H1 (cell line): Measurements from ENCODE around the gene PCNX1. TPM values are rescaled to one million over a fixed set of nuclear protein-coding genes. Genes with fewer than 3 reads are reported as not detected.

Experiments
- CBX5 ChIP-seq: fragments of 300-800, 300-1000 bp; sonication (generic); IDR thresholded peaks from 2 replicates; pipeline ENCODE4 v1.7.1; 2016; ENCODE audit warnings: antibody characterized with exemption, low read length, low read depth
- CEBPB ChIP-seq: IDR thresholded peaks from 2 replicates; pipeline ENCODE4 v1.6.1; 2012; ENCODE audit warnings: low read depth, low read length
- CHD1 ChIP-seq: IDR thresholded peaks from 2 replicates; pipeline ENCODE4 v1.6.1; 2012; ENCODE audit warnings: low read depth, low read length, improper control_type of control experiment
- GABPA ChIP-seq: IDR thresholded peaks from 2 replicates; pipeline ENCODE4 v1.6.1; 2011; ENCODE audit warnings: mild to moderate bottlenecking, low read length, moderate library complexity, borderline replicate concordance; ENCODE audit not compliant: insufficient read depth
- HDAC2 ChIP-seq, 2 experiments: fragments of 300-600 bp in 1 of 2; sonication (generic) in 1 of 2; IDR thresholded peaks; 2 replicates each; pipeline ENCODE4 v1.6.1; 2011 to 2012; ENCODE audit warnings: low read depth in 2 of 2, low read length in 2 of 2, mild to moderate bottlenecking in 2 of 2, moderate library complexity in 2 of 2, borderline replicate concordance in 1 of 2, inconsistent platforms in 1 of 2
- KDM1A ChIP-seq: fragments of 200-600, 300-600 bp; sonication (generic); IDR thresholded peaks from 2 replicates; pipeline ENCODE4 v1.7.1; 2016; ENCODE audit warnings: mild to moderate bottlenecking, low read length, borderline replicate concordance
- MAFK ChIP-seq: IDR thresholded peaks from 2 replicates; pipeline ENCODE4 v1.6.1; 2012; ENCODE audit warnings: low read depth, mild to moderate bottlenecking, improper control_type of control experiment, low read length
- POLR2A ChIP-seq, 2 experiments: IDR thresholded peaks; 1 replicate in 1 of 2; 2 replicates in 1 of 2; pipeline ENCODE4 v1.6.1; 2011; ENCODE audit warnings: low read depth in 2 of 2, low read length in 2 of 2, mild to moderate bottlenecking in 2 of 2; ENCODE audit errors: control extremely low read depth in 1 of 2
- SAP30 ChIP-seq: fragments of 300-600 bp; sonication (generic); IDR thresholded peaks from 2 replicates; pipeline ENCODE4 v1.7.1; 2012; ENCODE audit warnings: low read length, moderate library complexity, mild to moderate bottlenecking, inconsistent platforms; ENCODE audit not compliant: insufficient read depth, insufficient replicate concordance
- SP4 ChIP-seq: IDR thresholded peaks from 2 replicates; pipeline ENCODE4 v1.6.1; 2012; ENCODE audit warnings: low read length, inconsistent platforms
- TBP ChIP-seq: IDR thresholded peaks from 2 replicates; pipeline ENCODE4 v1.6.1; 2011; ENCODE audit warnings: low read depth, low read length, improper control_type of control experiment
- polyA plus RNA-seq, 7 experiments: library from polyadenylated mRNA; depleted of rRNA in 3 of 7; stranded (reverse) in 5 of 7; unstranded in 2 of 7; fragments of >200 nt in 5 of 7; fragments of 200-250 nt in 2 of 7; gene quantifications; 1 replicate in 5 of 7; 2 replicates in 1 of 7; 4 replicates in 1 of 7; pipeline versions ENCODE4 v1.2.1 to v1.2.3, GENCODE V29; 2011 to 2013; ENCODE audit warnings: missing spikeins in 2 of 7, mixed read lengths in 2 of 7
- total RNA-seq: library from RNA; stranded (reverse); fragmentation: NEBNext Ultra II Directional; extraction: Animal tissue kit (Norgen Biotek cat#: 25700); gene quantifications from 2 replicates; pipeline ENCODE4 v1.2.1, GENCODE V29; 2021
- TF ChIP-seq, protein P1 (sequence below): fragments of 300-600 bp; sonication (generic); IDR thresholded peaks from 2 replicates; pipeline ENCODE4 v1.7.1; 2012; ENCODE audit warnings: low read length, moderate library complexity, mild to moderate bottlenecking, inconsistent platforms; ENCODE audit not compliant: insufficient replicate concordance

PCNX1 gene
- total and polyA plus RNA-seq, 2 of the 8 experiments (the other 6 are each of a cell fraction or from before 2014, with no cell fraction given): 37.7 to 53.2 TPM

DNA sequence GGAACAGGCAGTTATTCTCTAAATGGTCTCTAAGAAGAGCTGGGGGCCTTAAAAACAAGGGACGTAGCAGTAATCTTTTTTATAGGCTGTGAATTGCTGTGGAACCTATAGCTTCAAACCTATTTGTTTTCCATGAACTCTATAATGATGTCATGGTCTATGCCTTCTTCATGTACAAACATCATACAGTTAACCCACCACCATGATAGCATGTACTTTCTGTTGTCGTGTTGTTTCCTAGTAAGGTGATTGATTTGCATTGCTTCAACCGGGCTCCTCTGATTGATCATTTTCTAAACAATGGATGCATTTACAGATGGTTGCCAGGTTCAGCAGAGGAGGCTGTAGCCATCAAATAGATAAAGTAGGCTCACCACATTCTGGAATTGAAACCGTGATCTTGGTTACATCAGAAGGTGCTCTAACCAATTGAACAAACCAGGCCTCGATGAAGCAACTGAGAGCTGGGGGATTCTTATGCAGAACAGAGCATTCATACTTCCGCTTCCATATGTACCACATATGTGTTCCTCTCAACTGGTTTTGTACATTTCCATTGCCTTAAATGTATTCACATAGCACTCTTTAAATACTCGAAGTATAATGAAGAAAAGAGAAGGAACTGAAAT lies 25.6 kb upstream of the PCNX1 start (continued):
- TF ChIP-seq, protein P1, sequence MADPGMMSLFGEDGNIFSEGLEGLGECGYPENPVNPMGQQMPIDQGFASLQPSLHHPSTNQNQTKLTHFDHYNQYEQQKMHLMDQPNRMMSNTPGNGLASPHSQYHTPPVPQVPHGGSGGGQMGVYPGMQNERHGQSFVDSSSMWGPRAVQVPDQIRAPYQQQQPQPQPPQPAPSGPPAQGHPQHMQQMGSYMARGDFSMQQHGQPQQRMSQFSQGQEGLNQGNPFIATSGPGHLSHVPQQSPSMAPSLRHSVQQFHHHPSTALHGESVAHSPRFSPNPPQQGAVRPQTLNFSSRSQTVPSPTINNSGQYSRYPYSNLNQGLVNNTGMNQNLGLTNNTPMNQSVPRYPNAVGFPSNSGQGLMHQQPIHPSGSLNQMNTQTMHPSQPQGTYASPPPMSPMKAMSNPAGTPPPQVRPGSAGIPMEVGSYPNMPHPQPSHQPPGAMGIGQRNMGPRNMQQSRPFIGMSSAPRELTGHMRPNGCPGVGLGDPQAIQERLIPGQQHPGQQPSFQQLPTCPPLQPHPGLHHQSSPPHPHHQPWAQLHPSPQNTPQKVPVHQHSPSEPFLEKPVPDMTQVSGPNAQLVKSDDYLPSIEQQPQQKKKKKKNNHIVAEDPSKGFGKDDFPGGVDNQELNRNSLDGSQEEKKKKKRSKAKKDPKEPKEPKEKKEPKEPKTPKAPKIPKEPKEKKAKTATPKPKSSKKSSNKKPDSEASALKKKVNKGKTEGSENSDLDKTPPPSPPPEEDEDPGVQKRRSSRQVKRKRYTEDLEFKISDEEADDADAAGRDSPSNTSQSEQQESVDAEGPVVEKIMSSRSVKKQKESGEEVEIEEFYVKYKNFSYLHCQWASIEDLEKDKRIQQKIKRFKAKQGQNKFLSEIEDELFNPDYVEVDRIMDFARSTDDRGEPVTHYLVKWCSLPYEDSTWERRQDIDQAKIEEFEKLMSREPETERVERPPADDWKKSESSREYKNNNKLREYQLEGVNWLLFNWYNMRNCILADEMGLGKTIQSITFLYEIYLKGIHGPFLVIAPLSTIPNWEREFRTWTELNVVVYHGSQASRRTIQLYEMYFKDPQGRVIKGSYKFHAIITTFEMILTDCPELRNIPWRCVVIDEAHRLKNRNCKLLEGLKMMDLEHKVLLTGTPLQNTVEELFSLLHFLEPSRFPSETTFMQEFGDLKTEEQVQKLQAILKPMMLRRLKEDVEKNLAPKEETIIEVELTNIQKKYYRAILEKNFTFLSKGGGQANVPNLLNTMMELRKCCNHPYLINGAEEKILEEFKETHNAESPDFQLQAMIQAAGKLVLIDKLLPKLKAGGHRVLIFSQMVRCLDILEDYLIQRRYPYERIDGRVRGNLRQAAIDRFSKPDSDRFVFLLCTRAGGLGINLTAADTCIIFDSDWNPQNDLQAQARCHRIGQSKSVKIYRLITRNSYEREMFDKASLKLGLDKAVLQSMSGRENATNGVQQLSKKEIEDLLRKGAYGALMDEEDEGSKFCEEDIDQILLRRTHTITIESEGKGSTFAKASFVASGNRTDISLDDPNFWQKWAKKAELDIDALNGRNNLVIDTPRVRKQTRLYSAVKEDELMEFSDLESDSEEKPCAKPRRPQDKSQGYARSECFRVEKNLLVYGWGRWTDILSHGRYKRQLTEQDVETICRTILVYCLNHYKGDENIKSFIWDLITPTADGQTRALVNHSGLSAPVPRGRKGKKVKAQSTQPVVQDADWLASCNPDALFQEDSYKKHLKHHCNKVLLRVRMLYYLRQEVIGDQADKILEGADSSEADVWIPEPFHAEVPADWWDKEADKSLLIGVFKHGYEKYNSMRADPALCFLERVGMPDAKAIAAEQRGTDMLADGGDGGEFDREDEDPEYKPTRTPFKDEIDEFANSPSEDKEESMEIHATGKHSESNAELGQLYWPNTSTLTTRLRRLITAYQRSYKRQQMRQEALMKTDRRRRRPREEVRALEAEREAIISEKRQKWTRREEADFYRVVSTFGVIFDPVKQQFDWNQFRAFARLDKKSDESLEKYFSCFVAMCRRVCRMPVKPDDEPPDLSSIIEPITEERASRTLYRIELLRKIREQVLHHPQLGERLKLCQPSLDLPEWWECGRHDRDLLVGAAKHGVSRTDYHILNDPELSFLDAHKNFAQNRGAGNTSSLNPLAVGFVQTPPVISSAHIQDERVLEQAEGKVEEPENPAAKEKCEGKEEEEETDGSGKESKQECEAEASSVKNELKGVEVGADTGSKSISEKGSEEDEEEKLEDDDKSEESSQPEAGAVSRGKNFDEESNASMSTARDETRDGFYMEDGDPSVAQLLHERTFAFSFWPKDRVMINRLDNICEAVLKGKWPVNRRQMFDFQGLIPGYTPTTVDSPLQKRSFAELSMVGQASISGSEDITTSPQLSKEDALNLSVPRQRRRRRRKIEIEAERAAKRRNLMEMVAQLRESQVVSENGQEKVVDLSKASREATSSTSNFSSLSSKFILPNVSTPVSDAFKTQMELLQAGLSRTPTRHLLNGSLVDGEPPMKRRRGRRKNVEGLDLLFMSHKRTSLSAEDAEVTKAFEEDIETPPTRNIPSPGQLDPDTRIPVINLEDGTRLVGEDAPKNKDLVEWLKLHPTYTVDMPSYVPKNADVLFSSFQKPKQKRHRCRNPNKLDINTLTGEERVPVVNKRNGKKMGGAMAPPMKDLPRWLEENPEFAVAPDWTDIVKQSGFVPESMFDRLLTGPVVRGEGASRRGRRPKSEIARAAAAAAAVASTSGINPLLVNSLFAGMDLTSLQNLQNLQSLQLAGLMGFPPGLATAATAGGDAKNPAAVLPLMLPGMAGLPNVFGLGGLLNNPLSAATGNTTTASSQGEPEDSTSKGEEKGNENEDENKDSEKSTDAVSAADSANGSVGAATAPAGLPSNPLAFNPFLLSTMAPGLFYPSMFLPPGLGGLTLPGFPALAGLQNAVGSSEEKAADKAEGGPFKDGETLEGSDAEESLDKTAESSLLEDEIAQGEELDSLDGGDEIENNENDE: no peak
- TF ChIP-seq HDAC2 (IDR thresholded peaks at IDR 0.05; ENCODE audit: borderline replicate concordance in 1 of 2, low read depth in 2 of 2, low read length in 2 of 2) (no peak), GABPA (no peak), TBP (no peak), CBX5 (no peak), CHD1 (no peak), CEBPB (no peak), MAFK (no peak), KDM1A (no peak), SP4 (no peak), SAP30 (no peak), POLR2A (IDR thresholded peaks at IDR 0.05; ENCODE audit: control extremely low read depth in 1 of 2, low read depth in 2 of 2, low read length in 2 of 2) (no peak)
